Epithelial cell of proximal tubule (primary cell): Measurements from ENCODE around the gene ANKRD27. TPM values are rescaled to one million over a fixed set of nuclear protein-coding genes. Genes with fewer than 3 reads are reported as not detected.
"Not testable (repeated sequence)": the region's sequence is repeated elsewhere in the genome, so short reads cannot be mapped to it uniquely, and the experiment has no call there.

ENCODE experiments used
- DNase-seq: peaks from one replicate; pipeline ENCODE4 v3.0.0-alpha.2; 2011; ENCODE audit warnings: low read depth
- H3K4me3 ChIP-seq: 2 replicates; pipeline ENCODE4 v1.5.1; 2011; ENCODE audit warnings: low read depth, mild to moderate bottlenecking, low read length
- CTCF ChIP-seq: conservative IDR thresholded peaks from 2 replicates; pipeline ENCODE4 v1.5.1; 2012; ENCODE audit warnings: low read depth, mild to moderate bottlenecking, low read length
- total RNA-seq: library from RNA; depleted of rRNA; stranded (reverse); fragments of >200 nt; gene quantifications from 2 replicates; pipeline ENCODE4 v1.2.3, GENCODE V29; 2015

Gene ANKRD27
- total RNA-seq, 1 donor from 2014 or later, result 18.2 TPM

- TF ChIP-seq CTCF, result no peak
- DNase-seq, result no peak
- no peak overlapping the region for H3K4me3 ChIP-seq
Observed at GRCh38 chr19:32662186-32662585, 12.8 kb downstream of the ANKRD27 start.

- no peak for TF ChIP-seq CTCF
- no peak overlapping the region for H3K4me3 ChIP-seq
- DNase-seq, result no peak
Observed at GRCh38 chr19:32661318-32661717, 13.7 kb downstream of the ANKRD27 start.

- no peak for TF ChIP-seq CTCF
- DNase-seq, result no peak
- H3K4me3 ChIP-seq, result no peak overlapping the region
Observed at GRCh38 chr19:32658527-32658926, 16.5 kb downstream of the ANKRD27 start.

- no peak for DNase-seq
- TF ChIP-seq CTCF, result no peak
- no peak overlapping the region for H3K4me3 ChIP-seq
Observed at GRCh38 chr19:32658075-32658474, 16.9 kb downstream of the ANKRD27 start.

- not testable (repeated sequence) for H3K4me3 ChIP-seq, DNase-seq
Observed at GRCh38 chr19:32656379-32656778, 18.6 kb downstream of the ANKRD27 start.

GRCh38 chr19:32653599-32653915, 21.4 kb downstream of the ANKRD27 start:
- no peak for DNase-seq
- no peak for TF ChIP-seq CTCF

GRCh38 chr19:32652894-32653598, 21.9 kb downstream of the ANKRD27 start:
- TF ChIP-seq CTCF, result no peak
- DNase-seq, result peak; percentile 20

More at GRCh38 chr19:32653599-32653915, 21.4 kb downstream of the ANKRD27 start:
- no peak overlapping the region for H3K4me3 ChIP-seq

GRCh38 chr19:32652331-32652730, 22.6 kb downstream of the ANKRD27 start:
- DNase-seq, H3K4me3 ChIP-seq: not testable (repeated sequence)

More at GRCh38 chr19:32652894-32653598, 21.9 kb downstream of the ANKRD27 start:
- no peak overlapping the region for H3K4me3 ChIP-seq
